ENCODE data around the gene ATOX1.

DNA sequence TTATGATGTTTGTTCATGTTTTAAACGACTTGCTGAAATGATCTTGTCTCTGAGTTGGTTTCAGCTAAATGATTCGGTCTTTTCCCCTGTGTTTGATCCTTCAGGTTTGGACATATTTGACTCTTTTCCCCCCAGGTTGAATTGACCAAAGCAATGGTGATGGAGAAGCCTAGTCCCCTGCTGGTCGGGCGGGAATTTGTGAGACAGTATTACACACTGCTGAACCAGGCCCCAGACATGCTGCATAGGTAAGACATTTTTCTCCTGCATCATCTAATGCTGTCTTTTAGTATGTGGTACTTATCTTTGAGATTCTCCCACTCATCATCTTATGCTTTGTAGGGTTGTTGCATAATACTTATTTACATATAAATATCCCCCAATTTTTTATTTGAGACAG lies 28.0 kb upstream of the ATOX1 start:
- no peak for TF ChIP-seq CTCF (IDR thresholded peaks at IDR 0.05)
- TF ChIP-seq EZH2 (IDR thresholded peaks at IDR 0.05; ENCODE audit: borderline replicate concordance, insufficient read depth, low read depth, low read length, poor library complexity, severe bottlenecking) = no peak

All from B cell (primary cell).